ENCODE results near the gene PCNX3. TPM values are rescaled to one million over a fixed set of nuclear protein-coding genes. Genes with fewer than 3 reads are reported as not detected.
A peak's percentile ranks its signal among the peaks of the same experiment; 100 is the strongest.

Gene PCNX3
- total RNA-seq, 1 donor: 27.9 TPM

- no peaks in the 10 kb centered on the region for H3K9me3 ChIP-seq (ENCODE audit: low read depth, low read length)
- H3K4me1 ChIP-seq (ENCODE audit: insufficient read depth, low read length): peaks cover 32% of the 10 kb centered on the region
- H3K27ac ChIP-seq (ENCODE audit: low read depth, low read length): no peak overlapping the region
- peaks cover 36% of the 10 kb centered on the region for H3K79me2 ChIP-seq (ENCODE audit: insufficient read depth, low read length)
- DNase-seq (ENCODE audit: insufficient read length, low spot score, missing footprints): no peak
- peaks cover 20% of the 10 kb centered on the region for H4K20me1 ChIP-seq (ENCODE audit: insufficient read depth, low read length)
- H3K4me3 ChIP-seq (ENCODE audit: insufficient read depth, low read length): no peak overlapping the region
- no peak overlapping the region for H3K4me2 ChIP-seq (ENCODE audit: insufficient read depth, low read length)
- H3K27me3 ChIP-seq (ENCODE audit: insufficient read depth, low read length): no peaks in the 10 kb centered on the region
- peaks cover 34% of the 10 kb centered on the region for H3K36me3 ChIP-seq (ENCODE audit: insufficient read depth, low read length)
- TF ChIP-seq CTCF (IDR thresholded peaks at IDR 0.05; ENCODE audit: extremely low read depth, low read depth, low read length): no peak
- no peak overlapping the region for H2AFZ ChIP-seq (ENCODE audit: low read length)
Observed at GRCh38 chr11:65578667-65579066, 36.9 kb upstream of the PCNX3 start.

DNA sequence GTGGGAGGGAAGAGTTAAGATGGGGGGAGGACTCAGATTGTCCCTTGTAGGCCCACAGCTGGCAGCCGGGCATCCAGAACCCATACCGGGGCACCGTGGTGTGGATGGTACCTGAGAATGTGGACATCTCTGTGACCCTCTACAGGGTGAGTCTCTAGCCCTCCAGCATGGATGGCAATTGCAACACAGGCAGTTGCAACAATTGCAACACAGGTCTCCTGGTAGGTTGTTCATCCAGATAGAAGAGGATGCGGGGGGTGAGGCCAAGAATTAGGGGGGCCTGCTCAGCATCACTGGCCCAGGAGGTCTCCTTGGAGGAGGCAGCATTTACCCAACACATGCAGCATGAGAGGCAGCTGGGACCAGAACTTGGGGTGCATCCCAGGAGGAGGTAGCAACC, 36.3 kb upstream of the PCNX3 start:
- no peaks in the 10 kb centered on the region for H3K27me3 ChIP-seq (ENCODE audit: insufficient read depth, low read length)
- no peak for TF ChIP-seq CTCF (IDR thresholded peaks at IDR 0.05; ENCODE audit: extremely low read depth, low read depth, low read length)
- H3K4me3 ChIP-seq (ENCODE audit: insufficient read depth, low read length): no peak overlapping the region
- peaks cover 33% of the 10 kb centered on the region for H3K36me3 ChIP-seq (ENCODE audit: insufficient read depth, low read length)
- H3K79me2 ChIP-seq (ENCODE audit: insufficient read depth, low read length): peaks cover 36% of the 10 kb centered on the region
- H4K20me1 ChIP-seq (ENCODE audit: insufficient read depth, low read length): peaks cover 17% of the 10 kb centered on the region
- no peak overlapping the region for H3K4me2 ChIP-seq (ENCODE audit: insufficient read depth, low read length)
- H3K4me1 ChIP-seq (ENCODE audit: insufficient read depth, low read length): peaks cover 29% of the 10 kb centered on the region
- no peak overlapping the region for H3K27ac ChIP-seq (ENCODE audit: low read depth, low read length)
- H3K9me3 ChIP-seq (ENCODE audit: low read depth, low read length): no peaks in the 10 kb centered on the region
- no peak overlapping the region for H2AFZ ChIP-seq (ENCODE audit: low read length)
- DNase-seq (ENCODE audit: insufficient read length, low spot score, missing footprints): no peak

DNA sequence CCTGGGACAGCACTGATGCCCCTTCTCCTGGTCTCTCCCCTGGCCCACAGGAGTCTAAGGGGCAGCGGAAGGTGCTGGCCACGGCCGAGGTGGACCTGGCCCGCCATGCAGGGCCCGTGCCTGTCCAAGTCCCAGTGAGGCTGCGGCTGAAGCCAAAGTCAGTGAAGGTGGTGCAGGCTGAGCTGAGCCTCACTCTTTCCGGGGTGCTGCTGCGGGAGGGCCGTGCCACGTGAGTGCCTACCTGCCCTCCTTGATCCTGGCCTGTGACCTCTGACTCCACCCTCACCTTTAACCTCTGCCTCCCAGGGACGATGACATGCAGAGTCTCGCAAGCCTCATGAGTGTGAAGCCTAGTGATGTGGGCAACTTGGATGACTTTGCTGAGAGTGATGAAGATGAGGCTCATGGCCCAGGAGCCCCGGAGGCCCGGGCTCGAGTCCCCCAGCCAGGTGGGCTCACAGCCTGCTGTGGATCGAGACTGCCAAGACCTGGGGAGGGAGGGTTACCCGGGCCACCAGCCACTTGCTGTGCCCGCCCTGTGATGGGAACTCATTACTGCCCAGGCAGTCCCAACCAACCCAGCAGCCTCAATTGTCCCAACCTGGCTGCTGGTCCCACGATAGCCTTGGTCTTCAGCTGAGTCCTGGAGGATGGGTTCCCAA, 35.4 kb upstream of the PCNX3 start:
- Histone ChIP-seq H3K4me3 (ENCODE audit: insufficient read depth, low read length) (no peak overlapping the region), H3K4me2 (ENCODE audit: insufficient read depth, low read length) (no peak overlapping the region), H4K20me1 (ENCODE audit: insufficient read depth, low read length) (peaks cover 17% of the 10 kb centered on the region), H3K36me3 (ENCODE audit: insufficient read depth, low read length) (peaks cover 33% of the 10 kb centered on the region), H3K27ac (ENCODE audit: low read depth, low read length) (no peak overlapping the region), H3K79me2 (ENCODE audit: insufficient read depth, low read length) (peaks cover 36% of the 10 kb centered on the region), H2AFZ (ENCODE audit: low read length) (no peak overlapping the region), H3K27me3 (ENCODE audit: insufficient read depth, low read length) (no peaks in the 10 kb centered on the region), H3K9me3 (ENCODE audit: low read depth, low read length) (no peaks in the 10 kb centered on the region), H3K4me1 (ENCODE audit: insufficient read depth, low read length) (peaks cover 25% of the 10 kb centered on the region)
- DNase-seq (ENCODE audit: insufficient read length, low spot score, missing footprints): peak; percentile 89
- TF ChIP-seq CTCF (IDR thresholded peaks at IDR 0.05; ENCODE audit: extremely low read depth, low read depth, low read length): no peak

GRCh38 chr11:65580756-65581155, 34.8 kb upstream of the PCNX3 start:
- peaks cover 17% of the 10 kb centered on the region for H4K20me1 ChIP-seq (ENCODE audit: insufficient read depth, low read length)
- no peak overlapping the region for H3K4me3 ChIP-seq (ENCODE audit: insufficient read depth, low read length)
- no peak overlapping the region for H3K27ac ChIP-seq (ENCODE audit: low read depth, low read length)
- H3K4me2 ChIP-seq (ENCODE audit: insufficient read depth, low read length): no peak overlapping the region
- no peak for TF ChIP-seq CTCF (IDR thresholded peaks at IDR 0.05; ENCODE audit: extremely low read depth, low read depth, low read length)
- peaks cover 38% of the 10 kb centered on the region for H3K36me3 ChIP-seq (ENCODE audit: insufficient read depth, low read length)
- H3K4me1 ChIP-seq (ENCODE audit: insufficient read depth, low read length): peaks cover 20% of the 10 kb centered on the region
- no peaks in the 10 kb centered on the region for H3K9me3 ChIP-seq (ENCODE audit: low read depth, low read length)
- no peaks in the 10 kb centered on the region for H3K27me3 ChIP-seq (ENCODE audit: insufficient read depth, low read length)
- H2AFZ ChIP-seq (ENCODE audit: low read length): no peak overlapping the region
- peaks cover 32% of the 10 kb centered on the region for H3K79me2 ChIP-seq (ENCODE audit: insufficient read depth, low read length)
- DNase-seq (ENCODE audit: insufficient read length, low spot score, missing footprints): no peak
